HepG2 (cell line): ENCODE data around the gene RAD23A. TPM values are rescaled to one million over a fixed set of nuclear protein-coding genes. Genes with fewer than 3 reads are reported as not detected.
A peak's percentile ranks its signal among the peaks of the same experiment; 100 is the strongest.

Source experiments
- ATF7 ChIP-seq, 2 experiments: fragments of 450-650 bp in 1 of 2; sonication (generic) in 1 of 2; formaldehyde crosslinking in 1 of 2; IDR thresholded peaks; 2 replicates each; pipeline versions ENCODE4 v1.4.0 to v1.6.1; 2016 to 2020; ENCODE audit warnings: antibody characterized with exemption in 1 of 2, mild to moderate bottlenecking in 1 of 2, missing genetic modification reagents in 1 of 2
- CBX5 ChIP-seq: sonication (generic); formaldehyde crosslinking; IDR thresholded peaks from 2 replicates; pipeline ENCODE4 v1.4.0; 2020; ENCODE audit warnings: missing genetic modification reagents, borderline replicate concordance
- KDM1A ChIP-seq: IDR thresholded peaks from 2 replicates; pipeline ENCODE4 v1.6.1; 2016; ENCODE audit warnings: missing compliant biosample characterization
- MXD3 ChIP-seq: IDR thresholded peaks from 2 replicates; pipeline ENCODE4 v1.6.1; 2016; ENCODE audit warnings: mild to moderate bottlenecking, missing biosample characterization, missing genetic modification reagents
- NR1H2 ChIP-seq: sonication (generic); formaldehyde crosslinking; IDR thresholded peaks from 2 replicates; pipeline ENCODE4 v1.8.1; 2022; ENCODE audit warnings: low read depth, missing genetic modification reagents, borderline replicate concordance
- TRAFD1 ChIP-seq: sonication (generic); formaldehyde crosslinking; IDR thresholded peaks from 2 replicates; pipeline ENCODE4 v1.5.1; 2020; ENCODE audit warnings: missing genetic modification reagents, mild to moderate bottlenecking, borderline replicate concordance
- ZNF296 ChIP-seq: sonication (generic); formaldehyde crosslinking; conservative IDR thresholded peaks from 2 replicates; pipeline ENCODE4 v1.5.0; 2020; ENCODE audit warnings: mild to moderate bottlenecking, missing genetic modification reagents
- ZNF362 ChIP-seq: sonication (generic); formaldehyde crosslinking; IDR thresholded peaks from 2 replicates; pipeline ENCODE4 v1.4.0; 2020; ENCODE audit warnings: missing genetic modification reagents, mild to moderate bottlenecking, borderline replicate concordance
- polyA plus RNA-seq, 8 experiments: library from polyadenylated mRNA; depleted of rRNA in 3 of 8; stranded (reverse) in 7 of 8; unstranded in 1 of 8; fragments of >200 nt; fragmentation: Illumina TruSeq in 4 of 8; extraction: Trizol in 4 of 8; gene quantifications; 2 replicates each; pipeline versions ENCODE4 v1.2.1 to v1.2.3, GENCODE V29; 2011 to 2016; ENCODE audit warnings: low read depth in 4 of 8, missing spikeins in 1 of 8, mixed read lengths in 1 of 8; ENCODE audit not compliant: insufficient read depth in 1 of 8
- total RNA-seq, 5 experiments: library from RNA; depleted of rRNA; stranded (reverse); fragments of >200 nt; fragmentation: Illumina TruSeq; extraction: Trizol; gene quantifications; 2 replicates each; pipeline ENCODE4 v1.2.3, GENCODE V29; 2016; ENCODE audit warnings: low read depth in 1 of 5
- TF ChIP-seq, protein P1 (sequence below): sonication (generic); formaldehyde crosslinking; IDR thresholded peaks from 2 replicates; pipeline ENCODE4 v1.4.0; 2020; ENCODE audit warnings: mild to moderate bottlenecking, missing genetic modification reagents
- TF ChIP-seq, protein P2 (sequence below): sonication (generic); formaldehyde crosslinking; IDR thresholded peaks from 2 replicates; pipeline ENCODE4 v1.8.0; 2022; ENCODE audit warnings: mild to moderate bottlenecking, missing genetic modification reagents, moderate library complexity

The RAD23A gene
- total and polyA plus RNA-seq, 2 of the 13 experiments (the other 11 are each of a cell fraction or from before 2014, with no cell fraction given): 42.5 to 54.2 TPM

GRCh38 chr19:12937927-12938778 lies 7.5 kb upstream of the RAD23A start, which contains the start of gene CALR (continued):
- TF ChIP-seq, protein P1, sequence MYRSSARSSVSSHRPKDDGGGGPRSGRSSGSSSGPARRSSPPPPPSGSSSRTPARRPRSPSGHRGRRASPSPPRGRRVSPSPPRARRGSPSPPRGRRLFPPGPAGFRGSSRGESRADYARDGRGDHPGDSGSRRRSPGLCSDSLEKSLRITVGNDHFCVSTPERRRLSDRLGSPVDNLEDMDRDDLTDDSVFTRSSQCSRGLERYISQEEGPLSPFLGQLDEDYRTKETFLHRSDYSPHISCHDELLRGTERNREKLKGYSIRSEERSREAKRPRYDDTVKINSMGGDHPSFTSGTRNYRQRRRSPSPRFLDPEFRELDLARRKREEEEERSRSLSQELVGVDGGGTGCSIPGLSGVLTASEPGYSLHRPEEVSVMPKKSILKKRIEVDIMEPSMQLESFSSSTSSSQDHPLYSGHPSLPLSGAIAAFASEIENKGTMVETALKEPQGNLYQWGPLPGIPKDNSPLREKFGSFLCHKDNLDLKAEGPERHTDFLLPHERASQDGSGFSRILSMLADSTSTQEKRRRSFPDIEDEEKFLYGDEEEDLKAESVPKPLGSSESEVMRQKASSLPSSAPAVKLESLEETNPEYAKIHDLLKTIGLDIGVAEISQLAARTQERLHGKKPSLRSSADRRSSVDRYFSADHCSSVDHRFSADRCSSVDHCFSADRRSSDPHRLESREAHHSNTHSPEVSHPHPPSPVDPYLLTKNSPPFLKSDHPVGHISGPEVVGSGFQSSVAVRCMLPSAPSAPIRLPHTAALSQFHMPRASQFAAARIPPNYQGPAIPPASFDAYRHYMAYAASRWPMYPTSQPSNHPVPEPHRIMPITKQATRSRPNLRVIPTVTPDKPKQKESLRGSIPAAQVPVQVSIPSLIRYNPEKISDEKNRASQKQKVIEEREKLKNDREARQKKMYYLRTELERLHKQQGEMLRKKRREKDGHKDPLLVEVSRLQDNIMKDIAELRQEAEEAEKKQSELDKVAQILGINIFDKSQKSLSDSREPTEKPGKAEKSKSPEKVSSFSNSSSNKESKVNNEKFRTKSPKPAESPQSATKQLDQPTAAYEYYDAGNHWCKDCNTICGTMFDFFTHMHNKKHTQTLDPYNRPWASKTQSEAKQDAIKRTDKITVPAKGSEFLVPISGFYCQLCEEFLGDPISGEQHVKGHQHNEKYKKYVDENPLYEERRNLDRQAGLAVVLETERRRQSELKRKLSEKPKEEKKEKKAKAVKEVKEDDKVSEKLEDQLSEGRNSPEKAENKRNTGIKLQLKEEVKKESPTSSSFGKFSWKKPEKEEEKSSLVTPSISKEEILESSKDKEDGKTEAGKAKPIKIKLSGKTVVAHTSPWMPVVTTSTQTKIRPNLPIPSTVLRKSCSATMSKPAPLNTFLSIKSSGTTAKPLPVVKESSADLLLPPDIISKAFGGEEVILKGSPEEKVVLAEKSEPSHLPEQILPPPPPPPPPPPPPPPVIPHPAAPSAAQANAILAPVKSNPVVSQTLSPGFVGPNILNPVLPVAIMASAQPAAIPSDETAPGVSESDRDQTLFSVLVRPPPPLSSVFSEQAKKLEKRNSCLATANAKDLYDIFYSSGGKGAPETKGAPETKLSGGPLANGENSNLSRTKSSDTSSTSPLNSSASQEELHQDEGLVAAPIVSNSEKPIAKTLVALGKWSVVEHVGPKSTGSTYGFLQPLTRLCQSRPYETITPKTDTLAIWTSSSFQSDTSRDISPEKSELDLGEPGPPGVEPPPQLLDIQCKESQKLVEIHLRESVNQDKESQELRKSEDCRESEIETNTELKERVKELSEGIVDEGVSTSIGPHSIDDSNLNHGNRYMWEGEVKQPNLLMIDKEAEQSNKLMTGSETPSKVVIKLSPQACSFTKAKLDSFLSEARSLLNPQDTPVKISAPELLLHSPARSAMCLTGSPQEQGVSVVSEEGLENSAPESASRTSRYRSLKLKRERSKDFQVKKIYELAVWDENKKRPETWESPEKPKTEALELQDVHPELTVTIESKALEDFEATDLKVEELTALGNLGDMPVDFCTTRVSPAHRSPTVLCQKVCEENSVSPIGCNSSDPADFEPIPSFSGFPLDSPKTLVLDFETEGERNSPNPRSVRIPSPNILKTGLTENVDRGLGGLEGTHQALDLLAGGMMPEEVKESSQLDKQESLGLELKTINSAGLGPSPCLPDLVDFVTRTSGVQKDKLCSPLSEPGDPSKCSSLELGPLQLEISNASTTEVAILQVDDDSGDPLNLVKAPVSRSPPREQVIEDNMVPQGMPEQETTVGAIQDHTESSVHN (CRISPR knock-in tag): no peak
- no peak; the same call in 1 of the 2 replicates for TF ChIP-seq ZNF362
- no peak for TF ChIP-seq ZNF296 (CRISPR knock-in tag)
- no peak for TF ChIP-seq NR1H2 (CRISPR knock-in tag)
- no peak for TF ChIP-seq ATF7 (IDR thresholded peaks at IDR 0.05)
- no peak for TF ChIP-seq ATF7 (CRISPR knock-in tag; IDR thresholded peaks at IDR 0.05)
- TF ChIP-seq CBX5 (CRISPR knock-in tag): 0 out of 2 replicates have a peak, but pooled peaks have one; percentile 16
- TF ChIP-seq, protein P2, sequence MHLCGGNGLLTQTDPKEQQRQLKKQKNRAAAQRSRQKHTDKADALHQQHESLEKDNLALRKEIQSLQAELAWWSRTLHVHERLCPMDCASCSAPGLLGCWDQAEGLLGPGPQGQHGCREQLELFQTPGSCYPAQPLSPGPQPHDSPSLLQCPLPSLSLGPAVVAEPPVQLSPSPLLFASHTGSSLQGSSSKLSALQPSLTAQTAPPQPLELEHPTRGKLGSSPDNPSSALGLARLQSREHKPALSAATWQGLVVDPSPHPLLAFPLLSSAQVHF (CRISPR knock-in tag): 0 out of 2 replicates have a peak, but pooled peaks have one; percentile 26
- no peak for TF ChIP-seq TRAFD1 (CRISPR knock-in tag)
- TF ChIP-seq KDM1A (CRISPR knock-in tag): no peak
- peak; percentile 71; the same call in 1 of the 2 replicates for TF ChIP-seq MXD3
